Neural progenitor cell (in vitro differentiated cells): ENCODE results near the gene NR2F6. TPM values are rescaled to one million over a fixed set of nuclear protein-coding genes. Genes with fewer than 3 reads are reported as not detected.

ENCODE experiments used
- DNase-seq: peaks from one replicate; pipeline ENCODE4 v3.0.0-alpha.2; 2016; ENCODE audit warnings: low spot score
- H2AFZ ChIP-seq: fragments of 200-600 bp; sonication (generic); replicated peaks from 2 replicates; pipeline ENCODE4 v1.6.1; 2016; ENCODE audit warnings: antibody characterized with exemption
- H3F3A ChIP-seq: fragments of 200-600 bp; sonication (generic); 2 replicates; pipeline ENCODE4 v1.6.1; 2016; ENCODE audit warnings: antibody characterized with exemption, low read depth
- H3K27ac ChIP-seq: fragments of 200-600 bp; sonication (generic); 2 replicates; pipeline ENCODE4 v1.5.1; 2016; ENCODE audit warnings: mild to moderate bottlenecking
- H3K27me3 ChIP-seq: fragments of 200-600 bp; sonication (generic); 2 replicates; pipeline ENCODE4 v1.6.1; 2016; ENCODE audit warnings: mild to moderate bottlenecking, moderate library complexity
- H3K36me3 ChIP-seq: fragments of 200-600 bp; sonication (generic); 2 replicates; pipeline ENCODE4 v1.5.1; 2016
- H3K4me1 ChIP-seq: fragments of 200-600 bp; sonication (generic); 2 replicates; pipeline ENCODE4 v1.6.1; 2016; ENCODE audit warnings: mixed run types
- H3K4me2 ChIP-seq: fragments of 200-600 bp; sonication (generic); 2 replicates; pipeline ENCODE4 v1.6.1; 2016
- H3K4me3 ChIP-seq: fragments of 200-600 bp; sonication (generic); 2 replicates; pipeline ENCODE4 v1.5.1; 2016
- H3K79me2 ChIP-seq: fragments of 200-600 bp; sonication (generic); 2 replicates; pipeline ENCODE4 v1.6.1; 2016; ENCODE audit warnings: low read depth
- H3K9ac ChIP-seq: fragments of 200-600 bp; sonication (generic); 2 replicates; pipeline ENCODE4 v1.6.1; 2016
- H3K9me3 ChIP-seq: fragments of 200-600 bp; sonication (generic); 2 replicates; pipeline ENCODE4 v1.5.1; 2016; ENCODE audit warnings: low read depth
- H4K20me1 ChIP-seq: fragments of 200-600 bp; sonication (generic); 2 replicates; pipeline ENCODE4 v1.6.1; 2016; ENCODE audit warnings: low read depth
- H3K27ac Mint-ChIP-seq: 3 replicates; pipeline ENCODE4 v1.8.0; 2021; ENCODE audit warnings: mixed read lengths
- H3K27me3 Mint-ChIP-seq: 2 replicates; pipeline ENCODE4 v1.8.0; 2022; ENCODE audit warnings: low read depth, mild to moderate bottlenecking, inconsistent platforms, moderate library complexity, mixed read lengths; ENCODE audit not compliant: insufficient read depth
- H3K36me3 Mint-ChIP-seq: 3 replicates; pipeline ENCODE4 v1.8.0; 2021; ENCODE audit warnings: mixed read lengths
- H3K4me1 Mint-ChIP-seq: 3 replicates; pipeline ENCODE4 v1.8.0; 2021; ENCODE audit warnings: mixed read lengths
- H3K4me3 Mint-ChIP-seq: 3 replicates; pipeline ENCODE4 v1.8.0; 2021; ENCODE audit warnings: mild to moderate bottlenecking, moderate library complexity, mixed read lengths
- H3K9me3 Mint-ChIP-seq: 3 replicates; pipeline ENCODE4 v1.8.0; 2020; ENCODE audit warnings: mixed read lengths
- CTCF ChIP-seq: fragments of 200-600 bp; sonication (generic); IDR thresholded peaks from 2 replicates; pipeline ENCODE4 v1.5.1; 2017; ENCODE audit warnings: antibody characterized with exemption, mild to moderate bottlenecking
- EZH2 ChIP-seq: fragments of 200-600 bp; sonication (generic); IDR thresholded peaks from 2 replicates; pipeline ENCODE4 v1.6.1; 2017; ENCODE audit warnings: antibody characterized with exemption, mild to moderate bottlenecking, moderate library complexity
- EZH2phosphoT487 ChIP-seq: fragments of 200-600 bp; sonication (generic); IDR thresholded peaks from 2 replicates; pipeline ENCODE4 v1.6.1; 2017; ENCODE audit warnings: antibody characterized with exemption
- total RNA-seq: library from RNA; depleted of rRNA; stranded (reverse); fragments of >200 nt; gene quantifications from 2 replicates; pipeline ENCODE4 v1.2.3, GENCODE V29; 2015; ENCODE audit warnings: low replicate concordance

NR2F6 gene
- total RNA-seq, 1 donor from 2014 or later = 14.3 TPM

DNA sequence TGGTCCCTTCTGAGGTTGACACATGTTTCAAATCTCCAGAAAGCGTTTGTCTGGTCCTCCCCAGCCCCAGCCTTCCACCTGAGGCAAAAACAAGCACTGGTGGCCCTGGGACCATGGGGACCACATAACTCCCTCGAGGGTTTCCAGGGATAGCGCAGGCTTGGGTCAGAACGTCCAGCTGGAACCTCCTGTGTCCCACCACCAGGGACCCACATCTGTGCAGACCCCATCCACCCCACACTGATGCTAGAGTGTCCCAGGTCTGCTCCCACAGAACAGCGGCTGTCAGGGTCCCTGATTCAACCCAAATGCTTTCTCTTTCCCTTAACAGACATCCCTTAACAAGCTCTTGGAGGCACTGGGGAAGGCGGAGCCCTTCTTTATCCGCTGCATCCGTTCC lies 60.1 kb downstream of the NR2F6 start:
- Mint-ChIP-seq H3K9me3 (no peaks in the 10 kb centered on the region), H3K27ac (no peak overlapping the region), H3K36me3 (peaks cover 19% of the 10 kb centered on the region), H3K27me3 (peaks cover 6% of the 10 kb centered on the region), H3K4me3 (no peak overlapping the region), H3K4me1 (peaks cover 7% of the 10 kb centered on the region)
- no peaks in the 10 kb centered on the region for H3K27me3 ChIP-seq
- TF ChIP-seq EZH2phosphoT487 = no peak
- no peak for TF ChIP-seq EZH2
- H4K20me1 ChIP-seq = no peaks in the 10 kb centered on the region
- peaks cover 8% of the 10 kb centered on the region for H3K4me1 ChIP-seq
- H2AFZ ChIP-seq = no peak overlapping the region
- no peaks in the 10 kb centered on the region for H3K79me2 ChIP-seq
- no peak overlapping the region for H3K4me3 ChIP-seq
- no peak for DNase-seq
- H3K27ac ChIP-seq = no peak overlapping the region
- no peak overlapping the region for H3K4me2 ChIP-seq
- no peaks in the 10 kb centered on the region for H3K36me3 ChIP-seq
- H3K9ac ChIP-seq = no peak overlapping the region
- H3K9me3 ChIP-seq = no peaks in the 10 kb centered on the region
- peaks cover 10% of the 10 kb centered on the region for H3F3A ChIP-seq

- no peak overlapping the region for H3K4me3 ChIP-seq
- H4K20me1 ChIP-seq = no peaks in the 10 kb centered on the region
- Mint-ChIP-seq H3K4me1 (peaks cover 7% of the 10 kb centered on the region), H3K4me3 (no peak overlapping the region), H3K36me3 (peaks cover 20% of the 10 kb centered on the region), H3K27me3 (peaks cover 6% of the 10 kb centered on the region), H3K27ac (no peak overlapping the region), H3K9me3 (no peaks in the 10 kb centered on the region)
- H3F3A ChIP-seq = peaks cover 16% of the 10 kb centered on the region
- no peaks in the 10 kb centered on the region for H3K9me3 ChIP-seq
- H2AFZ ChIP-seq = no peak overlapping the region
- no peaks in the 10 kb centered on the region for H3K36me3 ChIP-seq
- peaks cover 8% of the 10 kb centered on the region for H3K4me1 ChIP-seq
- H3K79me2 ChIP-seq = no peaks in the 10 kb centered on the region
- H3K9ac ChIP-seq = no peak overlapping the region
- H3K27me3 ChIP-seq = no peaks in the 10 kb centered on the region
- TF ChIP-seq CTCF (no peak), EZH2phosphoT487 (no peak), EZH2 (no peak)
- DNase-seq = no peak
- no peak overlapping the region for H3K4me2 ChIP-seq
- no peak overlapping the region for H3K27ac ChIP-seq
Measured at GRCh38 chr19:17184371-17184841, 61.3 kb downstream of the NR2F6 start.

- Histone ChIP-seq H3K27me3 (no peaks in the 10 kb centered on the region), H3K9ac (no peak overlapping the region), H3K9me3 (no peaks in the 10 kb centered on the region), H2AFZ (no peak overlapping the region), H3K27ac (no peak overlapping the region), H3K4me1 (peaks cover 8% of the 10 kb centered on the region), H4K20me1 (no peaks in the 10 kb centered on the region), H3K36me3 (no peaks in the 10 kb centered on the region), H3K4me2 (no peak overlapping the region), H3K79me2 (no peaks in the 10 kb centered on the region), H3F3A (peaks cover 16% of the 10 kb centered on the region), H3K4me3 (no peak overlapping the region)
- Mint-ChIP-seq H3K36me3 (peaks cover 20% of the 10 kb centered on the region), H3K4me3 (no peak overlapping the region), H3K27me3 (peaks cover 6% of the 10 kb centered on the region), H3K27ac (no peak overlapping the region), H3K4me1 (peaks cover 7% of the 10 kb centered on the region), H3K9me3 (no peaks in the 10 kb centered on the region)
- TF ChIP-seq EZH2 = no peak
- TF ChIP-seq EZH2phosphoT487 = no peak
- no peak for TF ChIP-seq CTCF
- no peak for DNase-seq
Measured at GRCh38 chr19:17183858-17184321, 61.8 kb downstream of the NR2F6 start.

GRCh38 chr19:17183271-17183761 lies 62.4 kb downstream of the NR2F6 start:
- Histone ChIP-seq H3K4me3 (no peak overlapping the region), H3K27me3 (no peaks in the 10 kb centered on the region), H3K4me2 (no peak overlapping the region), H2AFZ (no peak overlapping the region), H4K20me1 (no peaks in the 10 kb centered on the region), H3K79me2 (no peaks in the 10 kb centered on the region), H3F3A (peaks cover 16% of the 10 kb centered on the region), H3K27ac (no peak overlapping the region), H3K4me1 (peaks cover 8% of the 10 kb centered on the region), H3K9ac (no peak overlapping the region), H3K36me3 (no peaks in the 10 kb centered on the region), H3K9me3 (no peaks in the 10 kb centered on the region)
- H3K27ac Mint-ChIP-seq = no peak overlapping the region
- no peak for DNase-seq
- peaks cover 6% of the 10 kb centered on the region for H3K27me3 Mint-ChIP-seq
- peaks cover 24% of the 10 kb centered on the region for H3K36me3 Mint-ChIP-seq
- H3K9me3 Mint-ChIP-seq = no peaks in the 10 kb centered on the region
- peaks cover 7% of the 10 kb centered on the region for H3K4me1 Mint-ChIP-seq
- H3K4me3 Mint-ChIP-seq = no peak overlapping the region
- TF ChIP-seq CTCF (no peak), EZH2 (no peak), EZH2phosphoT487 (no peak)

Other genes starting within 250 kb of the NR2F6 start
- gene CPAMD8, start 219.1 kb downstream of the NR2F6 start, total RNA-seq = 16.3 and 36.8 TPM in 2 replicates
- 15.6 and 16.3 TPM in 2 replicates for gene HAUS8, start 170.5 kb downstream of the NR2F6 start, total RNA-seq
- gene MYO9B, start 170.1 kb downstream of the NR2F6 start, total RNA-seq = 38.5 and 42.2 TPM in 2 replicates
- 12.1 and 13.6 TPM in 2 replicates for gene USE1, start 30.6 kb downstream of the NR2F6 start, total RNA-seq
- gene OCEL1, start 19.7 kb downstream of the NR2F6 start, total RNA-seq = 4.6 and 7.7 TPM in 2 replicates
- 0.28 and 1.1 TPM in 2 replicates for gene USHBP1, start 18.8 kb upstream of the NR2F6 start, total RNA-seq
- 89.8 and 107 TPM in 2 replicates for gene BABAM1, start 21.5 kb upstream of the NR2F6 start, total RNA-seq
- 2.3 and 3.3 TPM in 2 replicates for gene ANKLE1, start 36.0 kb upstream of the NR2F6 start, total RNA-seq
- 4.6 and 13.3 TPM in 2 replicates for gene ABHD8, start 57.5 kb upstream of the NR2F6 start, total RNA-seq
- gene MRPL34, start 60.0 kb upstream of the NR2F6 start, total RNA-seq = 25.9 and 38.8 TPM in 2 replicates
- gene DDA1, start 63.6 kb upstream of the NR2F6 start, total RNA-seq = 21.9 and 27.7 TPM in 2 replicates
- 11.4 and 25.0 TPM in 2 replicates for gene ANO8, start 88.9 kb upstream of the NR2F6 start, total RNA-seq
- gene GTPBP3, start 91.6 kb upstream of the NR2F6 start, total RNA-seq = 13.2 and 47.6 TPM in 2 replicates
- gene PLVAP, start 131.4 kb upstream of the NR2F6 start, total RNA-seq = 0.11 and 0.37 TPM in 2 replicates
- gene CCDC194, start 148.3 kb upstream of the NR2F6 start, total RNA-seq = 0.56 and 1.1 TPM in 2 replicates
- 44.8 and 65.5 TPM in 2 replicates for gene BST2, start 159.7 kb upstream of the NR2F6 start, total RNA-seq
- gene MVB12A, start 174.1 kb upstream of the NR2F6 start, total RNA-seq = 33.2 and 88.6 TPM in 2 replicates
- 0.17 and 2.2 TPM in 2 replicates for gene TMEM221, start 202.7 kb upstream of the NR2F6 start, total RNA-seq
- gene NXNL1, start 215.0 kb upstream of the NR2F6 start, total RNA-seq = not detected in 2 replicates
- 13.9 and 22.4 TPM in 2 replicates for gene SLC27A1, start 224.6 kb upstream of the NR2F6 start, total RNA-seq